WERI-Rb-1 (cell line): ENCODE measurements around the gene CCM2.

Experiments used
- DNase-seq: peaks from one replicate; pipeline ENCODE4 v3.0.0-alpha.2; 2020
- H3K27ac ChIP-seq: fragments of 250-450 bp; sonication (Bioruptor Pico); 2 replicates; pipeline ENCODE4 v1.5.1; 2020; ENCODE audit warnings: mild to moderate bottlenecking, moderate library complexity
- H3K27me3 ChIP-seq: fragments of 250-450 bp; sonication (Bioruptor Pico); 2 replicates; pipeline ENCODE4 v1.5.1; 2021; ENCODE audit warnings: mild to moderate bottlenecking, low read depth, moderate library complexity; ENCODE audit not compliant: insufficient read depth, severe bottlenecking
- H3K36me3 ChIP-seq: fragments of 250-450 bp; sonication (Bioruptor Pico); 2 replicates; pipeline ENCODE4 v1.5.1; 2020; ENCODE audit warnings: mild to moderate bottlenecking, moderate library complexity
- H3K4me3 ChIP-seq: 2 replicates; pipeline ENCODE4 v1.5.1; 2011; ENCODE audit warnings: low read depth, mild to moderate bottlenecking, control low read depth, low read length
- H3K9me3 ChIP-seq: fragments of 250-450 bp; sonication (Bioruptor Pico); 2 replicates; pipeline ENCODE4 v1.5.1; 2021; ENCODE audit warnings: mild to moderate bottlenecking, moderate library complexity; ENCODE audit not compliant: severe bottlenecking
- CTCF ChIP-seq: IDR thresholded peaks from 2 replicates; pipeline ENCODE4 v1.5.1; 2011; ENCODE audit warnings: low read depth, mild to moderate bottlenecking, control low read depth, inconsistent platforms, low read length

The CCM2 gene

GRCh38 chr7:44978511-44979366, 21.3 kb upstream of the CCM2 start, which contains the start of gene MYO1G:
MYO1G (minus strand) TSS chr7:44979015; CDS start chr7:44978961, 54 bp downstream.
- Histone ChIP-seq H3K4me3 (no peak within 1 kb of the TSS), H3K9me3 (no peaks in the 10 kb centered on the region), H3K27ac (no peak within 1 kb of the TSS), H3K36me3 (peaks cover 39% of the 10 kb centered on the region), H3K27me3 (no peaks in the 10 kb centered on the region)
- no peak for DNase-seq
- TF ChIP-seq CTCF = no peak

GRCh38 chr7:44979481-44980392, 20.3 kb upstream of the CCM2 start:
- H3K27me3 ChIP-seq = no peaks in the 10 kb centered on the region
- DNase-seq = no peak
- TF ChIP-seq CTCF = peak; percentile 40; the same call in 1 of the 2 replicates
- no peak overlapping the region for H3K4me3 ChIP-seq
- no peak overlapping the region for H3K27ac ChIP-seq
- peaks cover 49% of the 10 kb centered on the region for H3K36me3 ChIP-seq
- no peaks in the 10 kb centered on the region for H3K9me3 ChIP-seq

GRCh38 chr7:44980393-44981034, 19.5 kb upstream of the CCM2 start:
- no peak for TF ChIP-seq CTCF
- no peak for DNase-seq
- peaks cover 57% of the 10 kb centered on the region for H3K36me3 ChIP-seq
- H3K4me3 ChIP-seq = no peak overlapping the region
- H3K9me3 ChIP-seq = no peaks in the 10 kb centered on the region
- H3K27me3 ChIP-seq = no peaks in the 10 kb centered on the region
- no peak overlapping the region for H3K27ac ChIP-seq

GRCh38 chr7:44981035-44981706, 18.8 kb upstream of the CCM2 start:
- no peaks in the 10 kb centered on the region for H3K27me3 ChIP-seq
- no peaks in the 10 kb centered on the region for H3K9me3 ChIP-seq
- H3K36me3 ChIP-seq = peaks cover 64% of the 10 kb centered on the region
- TF ChIP-seq CTCF = no peak
- DNase-seq = no peak
- H3K27ac ChIP-seq = no peak overlapping the region
- no peak overlapping the region for H3K4me3 ChIP-seq

- DNase-seq = no peak
- peaks cover 66% of the 10 kb centered on the region for H3K36me3 ChIP-seq
- H3K4me3 ChIP-seq = no peak overlapping the region
- H3K9me3 ChIP-seq = no peaks in the 10 kb centered on the region
- no peaks in the 10 kb centered on the region for H3K27me3 ChIP-seq
- TF ChIP-seq CTCF = no peak
- H3K27ac ChIP-seq = no peak overlapping the region
These were observed 17.5 kb upstream of the CCM2 start for GRCh38 chr7:44982535-44982923.
